Stimulated activated naive CD8-positive, alpha-beta T cell treated with anti-CD3 and anti-CD28 coated beads, Interleukin-15, Interleukin-2, amounts not matched to agents 100 ng/mL and 50 ng/mL, for 24 hours (primary cell): ENCODE measurements around the gene SLC6A1.

Experiments used
- H3K27ac Mint-ChIP-seq: one replicate; pipeline ENCODE4 v1.8.0; 2021; ENCODE audit warnings: mild to moderate bottlenecking, mixed read lengths
- H3K27me3 Mint-ChIP-seq: one replicate; pipeline ENCODE4 v1.8.0; 2021; ENCODE audit warnings: mixed read lengths
- H3K36me3 Mint-ChIP-seq: one replicate; pipeline ENCODE4 v1.8.0; 2021; ENCODE audit warnings: low read depth, mixed read lengths
- H3K4me1 Mint-ChIP-seq: one replicate; pipeline ENCODE4 v1.8.0; 2021; ENCODE audit warnings: low read depth, mixed read lengths
- H3K4me3 Mint-ChIP-seq: one replicate; pipeline ENCODE4 v1.8.0; 2021; ENCODE audit warnings: mild to moderate bottlenecking, mixed read lengths
- H3K9me3 Mint-ChIP-seq: one replicate; pipeline ENCODE4 v1.8.0; 2021; ENCODE audit warnings: mixed read lengths

The SLC6A1 gene

DNA sequence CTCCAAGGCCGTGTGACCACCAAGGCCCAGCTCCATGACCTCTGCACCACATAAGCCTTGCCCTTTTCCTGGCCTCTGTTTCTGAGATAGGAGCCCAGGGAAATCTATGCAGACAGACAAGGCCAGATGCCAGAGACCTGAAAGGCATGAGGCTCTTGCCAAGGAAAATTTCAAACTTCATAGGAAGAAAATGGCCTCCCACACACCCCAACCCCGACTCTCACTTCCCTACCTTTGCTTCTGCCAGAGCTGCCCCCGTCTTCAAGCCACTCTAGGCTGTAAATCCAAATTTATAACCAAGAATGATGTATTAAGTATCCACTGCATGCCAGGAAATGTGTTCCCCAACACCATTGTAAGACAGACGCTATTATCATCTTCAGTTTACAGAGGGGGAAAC is 96.3 kb downstream of the SLC6A1 start:
- Mint-ChIP-seq H3K36me3 (no peaks in the 10 kb centered on the region), H3K27ac (no peak overlapping the region), H3K27me3 (peaks cover 3% of the 10 kb centered on the region), H3K4me1 (no peaks in the 10 kb centered on the region), H3K9me3 (no peaks in the 10 kb centered on the region), H3K4me3 (no peak overlapping the region)
